Urothelium cell line (cell line): ENCODE data around the gene PDE5A.

Source experiments
- DNase-seq: peaks from one replicate; pipeline ENCODE4 v3.0.0; 2011; ENCODE audit warnings: low spot score, mixed read lengths
- FAIRE-seq: peaks from 2 replicates; lab custom pipeline; 2011; peaks lifted over from hg19 to GRCh38; lab: Jason Lieb, UNC

The PDE5A gene

DNA sequence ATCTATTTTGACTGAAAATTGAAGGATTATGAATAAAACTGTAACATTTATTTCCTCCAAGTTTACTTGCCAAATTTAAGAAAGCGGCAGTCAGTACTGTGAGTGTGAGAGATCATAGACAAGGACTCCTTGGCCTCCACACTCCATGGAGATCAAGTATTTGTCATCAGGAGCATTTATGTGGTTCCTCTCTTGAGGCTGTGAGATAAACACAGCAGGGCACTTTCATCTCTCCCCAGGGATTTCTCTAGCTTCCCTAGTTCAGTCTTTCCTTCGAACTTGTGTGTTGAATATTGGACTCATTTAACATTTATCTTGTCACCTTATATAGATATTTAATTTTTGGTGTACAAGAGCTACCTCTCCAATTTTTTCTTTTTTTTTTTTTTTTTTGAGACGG lies 40.8 kb downstream of the PDE5A start:
- no peak for DNase-seq
- FAIRE-seq = no peak

DNA sequence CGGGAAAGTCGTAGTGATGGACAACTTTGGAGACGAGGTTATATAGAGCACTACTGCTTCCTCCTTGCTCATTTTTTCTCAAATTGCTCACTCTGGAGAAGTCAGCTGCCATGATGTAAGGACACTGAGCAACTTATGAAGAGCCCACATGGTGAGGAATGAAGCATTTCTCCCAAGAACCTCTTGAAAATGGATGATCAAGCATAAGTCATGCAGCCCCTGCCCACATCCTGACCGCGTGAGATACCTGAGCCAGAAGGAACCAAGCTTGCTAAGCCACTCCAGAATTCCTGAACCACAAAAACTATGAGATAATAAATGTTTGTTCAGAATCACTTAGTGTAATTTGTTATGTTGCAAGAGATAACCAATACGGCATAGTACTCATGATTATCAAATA lies 42.8 kb downstream of the PDE5A start:
- DNase-seq = peak; percentile 10

DNA sequence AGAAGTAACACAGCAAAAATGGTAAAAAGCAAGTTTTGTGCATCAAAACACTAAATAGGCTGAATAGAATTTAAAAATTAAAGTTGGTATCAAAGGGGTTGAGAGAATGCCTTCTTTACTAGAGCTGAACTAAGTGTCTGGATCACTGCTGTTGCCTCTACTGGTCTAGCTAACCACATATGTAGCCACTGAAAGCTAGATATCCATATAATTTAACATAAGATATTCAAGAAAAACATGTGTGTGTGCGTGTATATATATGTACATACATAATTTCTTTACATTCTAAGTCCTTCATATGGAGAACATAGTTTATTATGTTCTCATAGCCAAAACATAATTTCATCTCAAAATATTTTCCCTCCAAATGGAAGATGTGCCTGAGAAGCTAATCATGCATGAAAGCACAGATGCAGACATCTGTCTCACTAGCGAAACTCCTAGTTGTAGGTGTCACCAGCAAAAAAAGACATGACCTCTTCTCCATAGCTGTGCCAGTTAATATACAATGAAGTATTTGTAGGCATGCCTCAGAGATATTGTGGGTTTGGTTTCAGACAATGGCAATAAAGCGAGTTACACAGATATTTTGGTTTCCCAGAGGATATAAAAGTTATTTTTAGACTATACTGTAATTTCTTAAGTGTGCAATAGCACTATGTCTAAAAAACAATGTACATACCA lies 47.3 kb downstream of the PDE5A start:
- no peak for FAIRE-seq

More for the DNA sequence above, 42.8 kb downstream of the PDE5A start:
- FAIRE-seq = no peak

DNA sequence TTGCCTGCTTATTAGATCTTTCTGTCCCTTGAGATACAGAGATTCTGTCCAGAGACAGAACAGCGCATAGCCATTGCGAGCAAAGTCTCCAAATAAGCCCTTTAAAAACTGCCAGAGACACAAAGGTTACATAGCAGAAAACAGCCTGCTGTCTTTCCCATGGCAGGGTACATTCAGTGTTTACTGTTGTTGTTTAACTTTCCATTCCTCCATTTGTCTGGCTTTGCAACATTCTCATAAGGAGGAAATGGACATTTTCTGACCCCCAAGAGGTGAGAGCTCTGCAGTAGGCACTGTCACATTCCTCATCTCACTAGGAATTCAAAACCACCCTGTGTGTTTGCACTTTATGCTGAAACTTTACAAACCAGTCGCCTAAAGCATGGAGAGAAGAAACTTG lies 48.3 kb downstream of the PDE5A start:
- no peak for FAIRE-seq
- DNase-seq = no peak

More for the DNA sequence above, 47.3 kb downstream of the PDE5A start:
- no peak for DNase-seq

DNA sequence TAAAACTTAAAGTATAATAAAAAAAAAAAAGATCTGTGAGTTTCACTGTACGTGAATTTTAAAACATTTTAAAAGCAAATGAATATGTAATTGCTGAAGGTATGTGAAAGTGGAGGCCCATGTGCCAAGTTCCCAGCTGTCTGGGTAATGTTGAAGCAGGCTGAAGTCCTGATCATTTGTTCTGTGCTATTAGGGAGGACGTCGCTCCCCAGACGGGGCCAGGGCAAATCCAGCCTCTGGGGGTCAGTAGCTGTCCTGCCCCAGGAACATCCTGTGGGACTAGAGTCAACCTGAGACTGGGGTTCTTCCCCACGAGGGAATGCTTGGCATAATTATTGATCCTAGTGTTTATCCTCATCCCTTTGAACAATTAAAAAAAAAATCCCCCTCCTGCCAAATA lies 48.8 kb downstream of the PDE5A start:
- no peak for FAIRE-seq

DNA sequence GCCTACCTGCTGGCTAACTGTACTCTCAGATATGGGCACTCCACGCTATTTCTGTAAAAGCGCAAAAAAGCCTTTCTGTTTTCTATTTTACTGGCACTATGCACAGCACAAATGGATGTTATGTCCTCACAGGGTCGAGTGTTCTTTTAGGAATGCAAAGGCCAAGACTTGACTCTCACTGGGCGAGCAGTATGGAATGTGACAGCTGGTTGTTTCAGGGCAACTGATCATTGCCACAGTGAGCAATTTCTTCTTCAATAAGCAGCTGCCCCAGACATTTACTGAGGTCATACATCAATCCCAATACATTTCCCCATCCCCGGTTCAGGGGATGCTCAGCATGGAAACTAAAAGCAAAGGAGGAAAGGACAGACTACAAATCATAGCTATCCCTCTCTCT lies 58.2 kb downstream of the PDE5A start:
- no peak for DNase-seq
- no peak for FAIRE-seq

More for the DNA sequence above, 48.8 kb downstream of the PDE5A start:
- DNase-seq = no peak

DNA sequence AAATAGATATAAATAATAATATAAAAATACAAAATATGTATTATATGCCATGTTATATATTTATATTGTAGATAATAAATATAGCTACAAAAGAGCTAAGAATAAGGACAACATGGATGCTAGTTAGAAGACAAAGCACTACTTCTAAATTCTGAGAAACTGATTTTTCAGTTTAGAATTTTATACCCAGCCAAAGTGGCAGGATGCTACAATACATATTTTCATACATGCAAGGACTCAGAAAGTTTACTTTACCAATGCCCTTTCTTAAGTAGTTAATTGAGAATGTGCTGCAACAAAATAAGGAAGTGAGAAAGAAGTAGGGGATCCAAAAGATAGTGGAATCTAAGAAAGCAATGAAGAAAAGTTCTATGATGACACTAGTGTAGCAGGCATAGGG lies 64.5 kb downstream of the PDE5A start:
- no peak for FAIRE-seq
- no peak for DNase-seq

DNA sequence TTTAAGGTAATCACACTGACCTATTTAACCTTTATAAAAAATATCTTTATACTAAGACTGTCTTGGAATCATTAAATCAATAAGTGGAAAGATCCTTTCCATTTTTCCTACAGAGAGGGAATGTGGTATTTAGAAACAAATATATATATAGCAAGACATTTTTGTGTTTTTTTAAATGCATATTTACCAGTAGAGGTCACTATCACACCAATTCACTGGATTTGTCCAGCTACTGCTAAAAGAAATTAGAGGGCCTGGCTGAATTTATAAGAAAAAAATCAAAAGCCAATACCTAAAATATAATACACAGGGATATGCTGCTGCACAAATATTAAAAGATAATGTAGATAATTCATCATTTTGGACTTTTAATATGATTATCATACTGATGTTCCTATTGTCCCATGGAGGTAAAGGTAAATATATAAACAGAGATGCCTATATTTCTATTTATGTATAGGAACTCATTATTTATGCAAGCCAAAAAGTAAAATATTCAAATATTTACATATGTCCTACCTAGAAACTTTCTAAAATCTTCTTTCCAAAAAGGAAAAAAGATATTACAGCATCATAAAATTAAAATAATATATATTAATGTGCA lies 69.5 kb downstream of the PDE5A start:
- peak; percentile 21 for DNase-seq
- FAIRE-seq = no peak

DNA sequence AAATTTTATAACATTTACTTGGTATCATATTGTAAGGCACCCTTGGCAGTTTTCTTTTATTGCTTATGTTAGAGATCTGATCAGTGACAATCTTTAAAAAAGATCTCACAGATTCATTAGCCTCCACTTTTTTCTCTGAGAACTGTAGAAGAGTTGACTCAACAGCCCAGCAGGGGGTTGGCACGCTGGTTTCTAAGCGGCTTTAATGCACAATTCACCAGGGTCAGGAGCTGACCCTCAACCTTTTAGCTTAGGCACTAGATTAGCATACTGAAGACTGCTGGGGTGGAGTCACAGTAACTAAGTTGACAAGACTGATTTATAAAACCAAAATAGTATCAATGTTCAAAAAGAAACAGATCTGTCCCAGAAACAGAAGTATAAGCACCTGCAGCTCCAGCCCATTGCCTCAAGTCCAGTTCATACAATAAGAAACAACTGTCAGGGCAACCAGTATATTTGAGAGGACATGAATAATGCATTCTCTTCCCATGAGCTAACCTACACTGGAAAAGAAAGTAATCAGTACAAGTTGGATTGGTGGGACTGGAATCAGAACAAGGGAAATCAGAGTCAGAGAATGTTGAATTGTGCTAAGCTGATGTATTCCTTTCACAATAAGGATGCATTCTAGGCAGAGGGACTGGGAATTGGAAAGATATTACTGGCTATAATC lies 77.6 kb downstream of the PDE5A start:
- no peak for FAIRE-seq
- no peak for DNase-seq

DNA sequence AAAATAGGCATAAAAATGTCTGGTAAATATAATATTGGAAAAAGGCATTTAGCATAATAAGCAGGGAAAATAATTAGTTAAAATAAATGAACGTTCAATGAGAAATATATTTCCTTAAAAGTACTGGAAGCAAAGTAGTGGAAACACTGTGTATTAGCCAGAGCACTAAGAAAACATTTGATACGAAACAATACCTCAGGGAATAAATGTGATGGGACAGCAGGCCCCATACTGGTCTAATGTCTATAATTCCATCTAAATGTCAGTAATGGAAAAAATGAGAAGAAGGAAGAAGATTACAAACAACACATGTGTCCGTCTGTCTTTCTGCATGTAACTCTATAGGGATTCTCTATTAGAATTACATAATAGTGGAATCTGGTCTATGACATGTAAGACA lies 79.0 kb downstream of the PDE5A start:
- FAIRE-seq (no peak), DNase-seq (no peak)

DNA sequence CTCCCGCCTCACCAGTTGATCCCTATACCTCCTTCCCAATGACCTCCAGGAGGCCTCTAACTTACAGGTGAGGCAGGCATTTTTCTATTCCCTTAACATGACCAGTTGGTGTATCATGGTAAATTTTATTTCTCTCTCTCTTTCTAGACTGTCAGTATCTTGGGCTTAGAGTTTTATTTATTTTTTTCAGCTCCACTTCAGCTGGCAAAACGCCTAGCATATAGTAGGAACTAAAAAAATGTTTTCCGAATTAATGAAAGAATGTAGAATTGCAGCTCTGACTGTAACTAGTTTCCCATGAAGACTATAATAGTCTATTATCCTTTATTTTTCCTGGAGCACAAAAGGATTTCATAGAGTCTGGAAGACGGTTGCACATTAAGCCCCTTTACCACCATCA lies 84.8 kb downstream of the PDE5A start:
- no peak for DNase-seq
- FAIRE-seq = no peak

DNA sequence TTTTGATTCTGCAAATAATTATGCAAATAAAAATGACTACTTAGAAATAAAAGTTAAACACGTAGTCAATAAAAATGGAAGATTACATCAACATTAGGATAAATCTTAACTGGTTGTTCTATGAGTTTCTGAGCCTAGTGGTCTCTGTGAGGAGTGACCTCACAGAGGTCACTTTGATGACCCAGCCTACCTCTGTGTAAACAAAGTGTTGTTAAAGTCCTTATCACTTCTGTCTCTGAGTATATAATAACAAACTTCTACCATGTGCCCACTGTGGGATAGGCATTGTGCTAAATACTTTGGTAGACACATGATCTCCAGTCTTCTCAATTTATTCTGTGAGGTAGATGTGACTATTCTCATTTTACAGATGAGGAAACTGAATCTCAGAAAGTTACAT lies 85.4 kb downstream of the PDE5A start:
- FAIRE-seq = no peak
- DNase-seq = no peak

DNA sequence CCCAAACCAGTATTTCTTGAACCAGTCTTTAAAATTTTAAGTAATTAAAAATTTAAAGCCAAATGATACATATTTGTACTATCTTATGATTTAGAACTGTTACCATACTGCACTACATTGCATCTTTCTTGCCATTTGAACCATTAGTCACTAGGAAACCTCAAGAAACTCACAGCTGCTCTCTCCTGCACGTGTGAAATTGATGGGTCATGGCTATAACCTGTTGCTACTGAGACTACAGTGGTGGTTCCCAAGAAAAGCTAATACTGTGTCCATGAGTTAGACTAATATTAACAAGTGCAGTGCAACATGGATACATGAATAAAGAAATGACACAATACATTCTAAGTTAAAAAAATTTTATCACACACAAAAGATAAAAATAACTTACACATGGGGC lies 88.4 kb downstream of the PDE5A start:
- DNase-seq (no peak), FAIRE-seq (no peak)

DNA sequence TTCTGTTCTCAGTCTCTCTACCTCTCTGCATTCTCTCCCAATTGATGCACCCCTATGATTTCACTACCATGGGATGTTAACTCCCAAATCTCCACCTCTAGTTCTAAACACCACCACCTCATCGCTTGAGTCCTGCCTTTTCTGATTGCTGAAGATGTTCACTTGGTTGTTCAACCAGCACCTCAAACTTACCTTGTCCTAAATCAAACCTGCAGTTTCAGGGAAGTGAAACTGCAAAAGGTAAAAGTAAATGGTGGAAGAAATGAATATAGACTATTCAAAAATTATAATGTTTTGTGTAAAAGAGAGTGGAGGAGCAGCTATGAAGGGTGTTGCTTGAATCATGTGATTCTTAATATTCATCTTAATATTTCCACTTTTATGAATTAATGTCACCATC lies 91.0 kb downstream of the PDE5A start:
- FAIRE-seq (no peak), DNase-seq (no peak)

DNA sequence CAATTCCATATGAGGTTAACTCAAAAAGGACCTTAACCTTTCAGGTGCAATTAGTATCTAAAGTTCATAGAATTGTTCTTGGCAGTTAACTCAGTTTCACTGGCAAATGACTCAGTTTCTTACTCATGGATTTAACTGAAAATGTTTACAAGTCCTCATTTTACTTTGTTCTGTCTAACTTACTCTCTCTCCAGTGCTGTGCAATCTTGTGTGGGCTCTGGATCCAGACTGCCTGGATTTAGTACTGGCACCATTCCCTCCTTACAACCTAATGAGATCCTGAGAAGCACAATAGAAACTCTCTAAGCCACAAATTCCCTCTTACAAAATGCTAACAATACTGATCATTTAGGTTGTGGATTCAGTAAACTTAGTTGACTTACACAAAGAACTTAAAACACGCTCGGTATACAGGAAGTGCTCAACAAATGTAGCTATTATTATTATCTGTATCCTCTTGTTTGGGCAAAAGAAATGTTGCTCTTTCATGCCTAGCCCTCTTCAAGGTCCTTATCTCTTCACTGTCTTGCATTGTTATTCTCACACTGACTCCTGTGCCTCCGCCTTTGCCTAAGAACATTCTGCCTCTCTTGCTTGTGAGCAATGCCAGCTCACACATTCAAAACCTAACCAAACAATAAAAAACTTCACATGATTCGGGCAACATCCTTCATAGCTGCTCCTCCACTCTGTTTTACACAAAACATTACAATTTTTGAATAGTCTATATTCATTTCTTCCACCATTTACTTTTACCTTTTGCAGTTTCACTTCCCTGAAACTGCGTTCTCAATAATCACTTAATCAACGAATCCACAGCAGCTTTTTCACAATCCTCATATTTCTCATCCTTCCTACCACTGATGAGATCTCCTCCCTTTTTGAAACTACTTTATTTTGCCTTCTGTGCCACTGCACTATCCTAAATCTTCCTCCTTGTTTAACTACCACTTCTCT lies 91.8 kb downstream of the PDE5A start:
- FAIRE-seq = no peak
- DNase-seq = no peak

DNA sequence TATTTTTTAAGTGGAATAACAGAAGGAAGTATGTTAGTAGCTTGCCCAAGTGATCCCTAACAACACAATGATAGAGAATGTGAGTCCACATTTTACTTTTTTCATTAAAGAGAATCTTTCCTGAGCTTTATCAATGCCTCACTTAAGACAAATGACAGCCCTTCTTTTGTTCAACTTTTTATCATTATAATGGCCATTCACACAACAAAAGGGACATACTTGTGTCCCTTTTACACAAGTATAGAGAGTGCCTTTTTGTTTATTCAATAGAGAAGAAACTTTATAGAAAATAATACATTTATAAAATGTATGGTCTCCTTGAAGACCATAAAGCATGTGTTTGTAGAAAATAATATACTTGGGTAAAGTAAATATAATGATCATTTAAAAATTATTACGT lies 96.3 kb downstream of the PDE5A start:
- FAIRE-seq (no peak), DNase-seq (no peak)

DNA sequence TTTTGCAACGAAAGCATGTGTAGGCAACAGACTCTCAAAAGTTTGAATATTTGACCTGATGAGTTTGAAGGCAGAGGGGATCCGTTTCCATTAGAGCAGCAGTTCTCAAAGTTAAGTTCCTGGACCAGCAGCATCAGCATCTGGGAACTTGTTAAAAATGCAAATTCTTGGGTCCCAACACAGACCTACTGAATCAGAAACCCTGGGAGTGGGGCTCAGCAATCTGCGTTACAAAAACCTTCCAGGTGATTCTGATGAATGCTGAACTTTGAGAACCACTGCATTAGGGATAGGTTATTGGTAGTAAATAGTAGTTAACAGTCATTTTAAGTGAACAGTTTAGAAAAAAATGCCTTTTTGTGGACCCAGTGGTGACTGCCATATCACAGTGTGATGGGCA lies 98.8 kb downstream of the PDE5A start:
- FAIRE-seq (no peak), DNase-seq (no peak)

DNA sequence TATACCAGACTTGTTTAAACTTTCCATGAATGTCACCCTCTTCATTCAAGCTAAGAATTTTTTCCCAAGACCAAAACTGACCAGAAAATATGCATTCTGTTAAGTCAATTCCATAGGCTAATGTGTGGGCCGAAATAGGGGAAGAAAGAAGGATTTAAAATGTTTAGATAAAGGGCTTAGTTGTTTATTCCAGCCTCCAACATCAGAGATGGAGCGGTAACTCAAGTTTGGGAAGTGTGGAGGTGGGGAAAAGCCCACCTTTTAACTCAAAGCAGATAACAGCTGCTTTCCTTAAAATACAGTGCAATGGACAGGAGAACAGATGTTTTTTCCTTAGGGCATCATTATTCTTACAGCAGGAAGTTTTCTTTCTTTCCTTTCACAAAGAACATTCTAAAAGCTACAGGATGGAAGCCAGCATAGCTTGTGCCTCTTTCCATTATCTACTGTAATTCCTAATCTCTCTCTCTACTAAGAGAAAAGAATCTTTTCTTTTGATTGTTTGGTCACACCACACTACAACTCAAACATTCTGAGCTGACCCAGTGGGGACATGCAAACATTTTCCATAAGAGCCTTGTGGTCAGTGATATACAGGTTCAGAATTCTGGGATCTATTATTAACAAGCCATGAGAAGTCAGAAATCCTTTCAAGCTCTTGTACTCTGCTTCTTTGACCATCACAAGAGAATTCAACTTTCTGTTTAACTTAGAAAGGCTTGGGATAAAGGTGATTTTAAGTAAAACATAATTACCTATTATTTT lies 101.6 kb downstream of the PDE5A start:
- FAIRE-seq = no peak
- no peak for DNase-seq

DNA sequence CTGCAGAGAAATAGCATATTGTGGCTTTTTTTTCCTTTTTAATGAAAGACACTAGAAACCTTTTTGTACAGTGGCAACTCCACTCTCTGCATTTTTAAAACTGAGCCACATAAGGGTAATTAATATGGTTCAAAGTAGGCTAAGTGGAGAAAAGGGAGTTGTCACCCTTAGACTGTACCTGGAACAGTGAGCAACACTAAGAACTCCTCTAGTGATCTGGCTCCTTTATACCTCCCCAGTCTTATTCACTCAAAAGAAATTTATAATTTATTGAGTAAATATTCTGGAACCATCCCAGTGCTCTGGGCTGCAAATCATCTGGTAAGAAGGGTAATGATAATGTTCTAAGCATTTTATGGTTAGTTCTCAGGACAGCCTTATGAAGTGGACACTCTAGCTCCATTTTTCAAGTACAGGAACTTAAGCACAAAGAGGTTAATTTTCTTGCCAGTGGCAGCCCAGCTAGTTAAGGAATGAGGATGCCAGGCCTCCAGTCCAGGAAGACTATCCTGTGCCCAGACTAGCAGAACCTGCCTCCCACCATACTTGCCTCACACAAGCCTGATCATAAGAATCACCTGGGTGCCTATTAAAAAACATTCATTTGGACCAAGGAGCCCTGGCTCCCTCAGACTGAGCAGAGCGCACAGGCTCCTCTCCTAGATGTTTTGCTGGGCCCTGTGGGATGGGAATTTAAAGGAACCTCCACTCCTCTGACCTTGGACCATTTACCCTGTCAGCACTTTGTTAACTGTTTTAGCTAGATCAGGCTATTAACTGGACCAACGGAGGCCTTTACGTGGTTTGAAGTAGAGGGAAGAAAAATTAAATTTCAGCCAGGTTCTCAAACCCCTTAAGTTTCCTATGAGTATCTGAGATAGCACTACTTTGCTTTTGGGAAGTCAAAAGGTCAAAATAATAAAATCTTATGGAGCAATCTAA lies 102.6 kb downstream of the PDE5A start:
- FAIRE-seq (no peak), DNase-seq (no peak)
